HL-60 (cell line): ENCODE data around the gene MCU.

Source experiments
- CTCF ChIP-seq: IDR thresholded peaks from one replicate; pipeline ENCODE4 v1.5.1; 2011; ENCODE audit warnings: low read length, control low read depth, inconsistent platforms; ENCODE audit not compliant: insufficient read depth
- POLR2AphosphoS5 ChIP-seq: IDR thresholded peaks from 2 replicates; pipeline ENCODE4 v1.6.1; 2012; ENCODE audit warnings: low read depth
- REST ChIP-seq: IDR thresholded peaks from 2 replicates; pipeline ENCODE4 v1.6.1; 2012; ENCODE audit warnings: low read depth; ENCODE audit not compliant: insufficient replicate concordance

GRCh38 chr10:72742797-72743196, 50.9 kb downstream of the MCU start:
- TF ChIP-seq CTCF (no peak), POLR2AphosphoS5 (no peak), REST (no peak)
